B cell (primary cell): ENCODE measurements around the gene GALNT18.

Experiments used
- CTCF ChIP-seq: fragments of 200-600 bp; IDR thresholded peaks from one replicate; pipeline ENCODE4 v1.8.0; 2022; ENCODE audit warnings: antibody characterized with exemption, mild to moderate bottlenecking
- EZH2 ChIP-seq: IDR thresholded peaks from 2 replicates; pipeline ENCODE4 v1.6.1; 2012; ENCODE audit warnings: borderline replicate concordance, low read depth, mild to moderate bottlenecking, moderate library complexity, low read length; ENCODE audit not compliant: insufficient read depth, poor library complexity, severe bottlenecking

GRCh38 chr11:11574373-11575287, 47.2 kb downstream of the GALNT18 start:
- TF ChIP-seq CTCF = no peak
- TF ChIP-seq EZH2 = no peak
